ENCODE data around the gene RBSN.

The RBSN gene

DNA sequence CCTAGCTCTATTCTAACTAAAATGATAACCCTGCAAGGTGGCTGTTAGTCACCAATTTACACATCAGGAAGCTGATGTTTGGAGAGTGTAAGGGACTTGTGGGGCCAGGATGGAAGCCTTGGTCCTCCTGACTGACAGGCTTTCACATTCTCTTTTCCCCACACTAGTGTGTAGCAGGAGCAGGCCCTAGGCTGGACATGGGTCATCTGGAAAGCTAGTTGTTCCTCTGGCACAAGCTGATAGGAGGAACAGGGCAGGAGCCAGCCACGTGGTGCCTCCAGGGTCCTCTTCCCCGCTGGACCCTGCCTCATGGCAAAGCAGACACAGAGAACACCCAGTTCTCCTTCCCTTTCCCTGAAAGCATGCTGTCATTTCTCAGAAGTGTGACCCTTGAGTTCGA is 18.1 kb upstream of the RBSN start:
- DNase-seq (ENCODE audit: low read depth): no peak
- TF ChIP-seq, protein P1, sequence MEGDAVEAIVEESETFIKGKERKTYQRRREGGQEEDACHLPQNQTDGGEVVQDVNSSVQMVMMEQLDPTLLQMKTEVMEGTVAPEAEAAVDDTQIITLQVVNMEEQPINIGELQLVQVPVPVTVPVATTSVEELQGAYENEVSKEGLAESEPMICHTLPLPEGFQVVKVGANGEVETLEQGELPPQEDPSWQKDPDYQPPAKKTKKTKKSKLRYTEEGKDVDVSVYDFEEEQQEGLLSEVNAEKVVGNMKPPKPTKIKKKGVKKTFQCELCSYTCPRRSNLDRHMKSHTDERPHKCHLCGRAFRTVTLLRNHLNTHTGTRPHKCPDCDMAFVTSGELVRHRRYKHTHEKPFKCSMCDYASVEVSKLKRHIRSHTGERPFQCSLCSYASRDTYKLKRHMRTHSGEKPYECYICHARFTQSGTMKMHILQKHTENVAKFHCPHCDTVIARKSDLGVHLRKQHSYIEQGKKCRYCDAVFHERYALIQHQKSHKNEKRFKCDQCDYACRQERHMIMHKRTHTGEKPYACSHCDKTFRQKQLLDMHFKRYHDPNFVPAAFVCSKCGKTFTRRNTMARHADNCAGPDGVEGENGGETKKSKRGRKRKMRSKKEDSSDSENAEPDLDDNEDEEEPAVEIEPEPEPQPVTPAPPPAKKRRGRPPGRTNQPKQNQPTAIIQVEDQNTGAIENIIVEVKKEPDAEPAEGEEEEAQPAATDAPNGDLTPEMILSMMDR (IDR thresholded peaks at IDR 0.05; ENCODE audit: insufficient read depth, low read depth, low read length, missing control alignments): no peak
- H3K4me3 ChIP-seq (ENCODE audit: low read depth, low read length): no peak overlapping the region

DNA sequence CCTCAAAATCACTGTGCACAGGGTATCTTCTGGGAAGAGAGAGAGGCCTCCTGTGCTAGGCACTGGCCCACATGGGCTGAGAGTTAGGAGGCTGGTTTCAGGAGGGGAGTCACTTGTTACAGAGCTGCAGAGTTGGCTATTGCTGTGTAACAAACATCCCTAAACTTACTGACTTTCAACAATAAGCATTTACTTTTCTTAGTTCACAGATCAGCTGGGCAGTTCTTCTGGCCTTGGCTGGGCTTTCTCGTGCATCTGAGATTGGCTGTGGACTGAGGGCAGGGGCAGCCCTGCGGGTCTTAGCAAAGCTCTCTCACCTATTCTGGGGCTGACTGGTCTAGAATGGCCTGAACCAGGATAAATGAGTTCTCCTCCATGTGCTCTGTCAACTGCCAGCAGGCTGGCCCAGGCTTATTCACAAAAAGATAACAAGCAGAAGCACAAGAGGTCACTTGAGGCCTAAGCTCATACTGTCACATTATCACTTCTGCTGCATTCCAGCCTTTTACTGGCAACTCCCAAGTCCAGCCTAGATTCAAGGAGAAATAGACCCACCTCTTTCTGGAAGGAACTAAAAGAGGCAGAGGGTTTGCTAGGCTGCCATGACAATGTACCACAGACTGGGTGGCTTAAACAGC is 17.2 kb upstream of the RBSN start:
- TF ChIP-seq, protein P1 (IDR thresholded peaks at IDR 0.05; ENCODE audit: insufficient read depth, low read depth, low read length, missing control alignments): no peak
- no peak overlapping the region for H3K4me3 ChIP-seq (ENCODE audit: low read depth, low read length)
- no peak for DNase-seq (ENCODE audit: low read depth)

DNA sequence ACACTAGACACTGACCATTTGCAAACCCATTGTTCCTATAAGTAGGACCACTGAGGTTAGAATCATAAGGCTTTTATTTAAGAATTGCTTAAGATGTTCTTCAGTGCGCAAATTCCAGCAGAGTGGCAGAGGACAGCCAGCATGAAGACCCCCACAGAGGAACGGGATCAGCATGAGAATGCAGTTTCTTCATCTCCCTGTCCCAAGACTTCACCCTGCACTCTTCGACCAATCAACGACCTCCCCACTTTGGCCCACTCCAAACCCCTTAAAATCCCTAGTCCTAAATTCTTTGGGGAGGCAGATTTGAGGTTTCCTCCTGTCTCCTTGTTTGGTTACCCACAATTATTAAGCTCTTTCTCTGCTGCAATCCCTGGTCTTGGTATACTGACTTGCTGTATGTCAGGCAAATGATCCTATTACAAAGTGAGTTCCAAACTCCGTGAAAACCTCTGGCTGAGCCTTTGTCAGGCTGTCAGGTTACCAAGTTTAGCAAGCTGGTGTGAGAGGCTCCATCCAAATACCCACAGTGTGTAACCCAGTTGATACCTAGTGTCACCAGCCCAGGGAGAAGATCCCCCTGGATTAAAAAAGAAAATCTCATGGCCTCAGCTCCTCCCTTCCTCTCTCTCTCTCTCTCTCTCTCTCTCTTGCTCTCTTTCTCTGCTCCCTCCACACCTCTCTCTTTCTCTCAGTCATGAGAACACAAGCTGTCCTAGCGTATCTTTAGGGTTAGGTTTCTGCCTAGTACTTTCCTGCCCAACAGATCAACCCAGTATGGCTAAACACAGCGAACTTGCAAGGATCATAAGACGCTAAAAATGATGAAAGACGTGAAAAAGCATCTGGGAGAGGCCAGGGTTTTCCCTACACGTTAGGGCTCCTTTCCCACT is 15.8 kb upstream of the RBSN start:
- no peak overlapping the region for H3K4me3 ChIP-seq (ENCODE audit: low read depth, low read length)
- DNase-seq (ENCODE audit: low read depth): no peak
- TF ChIP-seq, protein P1 (IDR thresholded peaks at IDR 0.05; ENCODE audit: insufficient read depth, low read depth, low read length, missing control alignments): no peak

DNA sequence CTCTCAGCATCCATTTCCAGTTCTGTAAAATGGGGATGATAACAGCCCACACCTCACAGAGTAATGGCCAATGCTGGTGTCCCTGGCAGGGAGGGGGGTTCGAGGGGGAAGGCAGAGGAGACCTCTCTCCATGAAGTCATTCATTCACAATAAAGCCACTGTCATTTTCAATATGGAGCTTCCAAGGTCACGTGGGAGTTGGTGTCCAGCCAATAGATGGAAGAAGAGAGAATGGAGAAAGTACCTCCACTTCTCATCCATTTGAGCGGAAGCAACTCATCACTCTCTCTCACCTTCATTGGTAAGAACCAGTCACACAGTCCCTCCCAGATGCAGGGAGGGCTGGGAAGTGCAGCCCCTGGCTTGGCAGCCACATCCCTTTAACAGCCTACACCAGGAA is 14.9 kb upstream of the RBSN start:
- H3K4me3 ChIP-seq (ENCODE audit: low read depth, low read length): no peak overlapping the region
- DNase-seq (ENCODE audit: low read depth): no peak
- TF ChIP-seq, protein P1 (IDR thresholded peaks at IDR 0.05; ENCODE audit: insufficient read depth, low read depth, low read length, missing control alignments): no peak

DNA sequence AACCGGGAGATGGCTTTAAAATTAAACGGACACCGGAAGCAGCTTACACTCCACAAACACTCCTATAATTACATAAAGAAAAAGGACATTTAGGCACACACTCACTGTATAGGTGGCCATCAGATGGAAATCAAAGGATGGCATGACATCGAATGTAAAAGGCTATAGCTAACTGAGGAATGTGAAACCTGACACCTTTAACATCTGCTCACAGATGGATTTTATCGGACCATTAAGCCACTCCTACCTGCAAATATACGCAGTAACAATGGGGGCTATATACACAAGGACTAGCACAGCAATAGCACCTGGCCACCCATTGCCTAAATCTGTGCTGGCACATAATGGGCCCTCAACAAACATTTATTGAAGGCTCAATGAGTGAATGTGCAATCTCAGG is 14.5 kb upstream of the RBSN start:
- TF ChIP-seq, protein P1 (IDR thresholded peaks at IDR 0.05; ENCODE audit: insufficient read depth, low read depth, low read length, missing control alignments): no peak
- no peak overlapping the region for H3K4me3 ChIP-seq (ENCODE audit: low read depth, low read length)
- DNase-seq (ENCODE audit: low read depth): no peak

DNA sequence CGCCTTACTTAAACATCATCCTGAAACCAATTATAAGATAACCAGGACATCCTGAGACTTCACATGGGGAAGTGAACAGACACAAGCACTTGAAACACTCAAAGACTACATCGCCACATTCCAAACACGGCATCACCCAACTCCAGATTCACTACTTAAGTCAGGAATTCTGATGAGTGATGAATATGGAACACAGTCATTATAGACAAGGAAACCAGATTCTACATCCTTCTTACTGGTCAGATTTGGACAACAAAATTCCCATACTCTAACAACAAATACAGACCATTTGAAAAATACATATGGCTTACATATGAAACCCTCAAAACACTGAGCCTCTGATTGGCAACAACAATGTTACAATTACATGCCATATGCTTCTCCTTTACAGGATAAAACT is 13.1 kb upstream of the RBSN start:
- no peak for DNase-seq (ENCODE audit: low read depth)
- no peak overlapping the region for H3K4me3 ChIP-seq (ENCODE audit: low read depth, low read length)
- TF ChIP-seq, protein P1 (IDR thresholded peaks at IDR 0.05; ENCODE audit: insufficient read depth, low read depth, low read length, missing control alignments): no peak
